ENCODE data around the gene MMD2.

Gene MMD2

GRCh38 chr7:4875391-4875790, 83.6 kb downstream of the MMD2 start:
- Histone ChIP-seq H4K20me1 (ENCODE audit: insufficient read depth, low read length) (no peaks in the 10 kb centered on the region), H3K79me2 (ENCODE audit: low read length) (no peaks in the 10 kb centered on the region), H3K4me1 (ENCODE audit: low read length) (no peaks in the 10 kb centered on the region), H3K27ac (ENCODE audit: low read length) (no peak overlapping the region), H2AFZ (ENCODE audit: low read length) (no peak overlapping the region), H3K27me3 (replicated peaks; ENCODE audit: insufficient read depth, low read length) (peaks cover 82% of the 10 kb centered on the region), H3K36me3 (replicated peaks; ENCODE audit: insufficient read depth, low read length) (no peaks in the 10 kb centered on the region), H3K9ac (ENCODE audit: low read length) (no peak overlapping the region), H3K4me3 (ENCODE audit: low read length) (no peak overlapping the region), H3K4me2 (ENCODE audit: low read depth, low read length) (no peak overlapping the region), H3K9me2 (replicated peaks; ENCODE audit: insufficient read depth, low read length) (no peaks in the 10 kb centered on the region), H3K9me3 (replicated peaks; ENCODE audit: insufficient read depth, low read length) (no peaks in the 10 kb centered on the region), H3F3A (ENCODE audit: insufficient read depth, low read length) (no peaks in the 10 kb centered on the region)
- no peak for DNase-seq
- TF ChIP-seq EZH2 (optimal IDR thresholded peaks at IDR 0.05; ENCODE audit: low read depth, low read length) (no peak), CTCF (IDR thresholded peaks at IDR 0.05; ENCODE audit: low read length) (no peak), EZH2phosphoT487 (IDR thresholded peaks at IDR 0.05; ENCODE audit: low read length) (no peak)

- H3F3A ChIP-seq (ENCODE audit: insufficient read depth, low read length), result no peaks in the 10 kb centered on the region
- no peak overlapping the region for H2AFZ ChIP-seq (ENCODE audit: low read length)
- no peak for DNase-seq
- H3K9ac ChIP-seq (ENCODE audit: low read length), result no peak overlapping the region
- no peak overlapping the region for H3K4me3 ChIP-seq (ENCODE audit: low read length)
- no peak overlapping the region for H3K4me2 ChIP-seq (ENCODE audit: low read depth, low read length)
- TF ChIP-seq EZH2phosphoT487 (IDR thresholded peaks at IDR 0.05; ENCODE audit: low read length) (no peak), EZH2 (optimal IDR thresholded peaks at IDR 0.05; ENCODE audit: low read depth, low read length) (no peak), CTCF (IDR thresholded peaks at IDR 0.05; ENCODE audit: low read length) (no peak)
- H3K4me1 ChIP-seq (ENCODE audit: low read length), result no peaks in the 10 kb centered on the region
- H3K9me3 ChIP-seq (replicated peaks; ENCODE audit: insufficient read depth, low read length), result no peaks in the 10 kb centered on the region
- no peaks in the 10 kb centered on the region for H4K20me1 ChIP-seq (ENCODE audit: insufficient read depth, low read length)
- H3K36me3 ChIP-seq (replicated peaks; ENCODE audit: insufficient read depth, low read length), result no peaks in the 10 kb centered on the region
- H3K79me2 ChIP-seq (ENCODE audit: low read length), result no peaks in the 10 kb centered on the region
- peaks cover 71% of the 10 kb centered on the region for H3K27me3 ChIP-seq (replicated peaks; ENCODE audit: insufficient read depth, low read length)
- H3K27ac ChIP-seq (ENCODE audit: low read length), result no peak overlapping the region
- H3K9me2 ChIP-seq (replicated peaks; ENCODE audit: insufficient read depth, low read length), result no peaks in the 10 kb centered on the region
These were observed 85.7 kb downstream of the MMD2 start for GRCh38 chr7:4873071-4873944.

- no peaks in the 10 kb centered on the region for H3K9me2 ChIP-seq (replicated peaks; ENCODE audit: insufficient read depth, low read length)
- peaks cover 62% of the 10 kb centered on the region for H3K27me3 ChIP-seq (replicated peaks; ENCODE audit: insufficient read depth, low read length)
- no peaks in the 10 kb centered on the region for H4K20me1 ChIP-seq (ENCODE audit: insufficient read depth, low read length)
- no peak overlapping the region for H3K4me2 ChIP-seq (ENCODE audit: low read depth, low read length)
- H3K36me3 ChIP-seq (replicated peaks; ENCODE audit: insufficient read depth, low read length), result no peaks in the 10 kb centered on the region
- H3K4me1 ChIP-seq (ENCODE audit: low read length), result no peaks in the 10 kb centered on the region
- no peak overlapping the region for H3K27ac ChIP-seq (ENCODE audit: low read length)
- DNase-seq, result no peak
- no peak overlapping the region for H2AFZ ChIP-seq (ENCODE audit: low read length)
- no peaks in the 10 kb centered on the region for H3K9me3 ChIP-seq (replicated peaks; ENCODE audit: insufficient read depth, low read length)
- TF ChIP-seq EZH2phosphoT487 (IDR thresholded peaks at IDR 0.05; ENCODE audit: low read length), result no peak
- no peak for TF ChIP-seq EZH2 (optimal IDR thresholded peaks at IDR 0.05; ENCODE audit: low read depth, low read length)
- H3F3A ChIP-seq (ENCODE audit: insufficient read depth, low read length), result no peaks in the 10 kb centered on the region
- no peak overlapping the region for H3K4me3 ChIP-seq (ENCODE audit: low read length)
- no peak overlapping the region for H3K9ac ChIP-seq (ENCODE audit: low read length)
- no peaks in the 10 kb centered on the region for H3K79me2 ChIP-seq (ENCODE audit: low read length)
These were observed 86.9 kb downstream of the MMD2 start for GRCh38 chr7:4871930-4872675.
